ENCODE results near the gene SECTM1.
"Not testable (repeated sequence)": the region's sequence is repeated elsewhere in the genome, so short reads cannot be mapped to it uniquely, and the experiment has no call there.

SECTM1 gene

DNA sequence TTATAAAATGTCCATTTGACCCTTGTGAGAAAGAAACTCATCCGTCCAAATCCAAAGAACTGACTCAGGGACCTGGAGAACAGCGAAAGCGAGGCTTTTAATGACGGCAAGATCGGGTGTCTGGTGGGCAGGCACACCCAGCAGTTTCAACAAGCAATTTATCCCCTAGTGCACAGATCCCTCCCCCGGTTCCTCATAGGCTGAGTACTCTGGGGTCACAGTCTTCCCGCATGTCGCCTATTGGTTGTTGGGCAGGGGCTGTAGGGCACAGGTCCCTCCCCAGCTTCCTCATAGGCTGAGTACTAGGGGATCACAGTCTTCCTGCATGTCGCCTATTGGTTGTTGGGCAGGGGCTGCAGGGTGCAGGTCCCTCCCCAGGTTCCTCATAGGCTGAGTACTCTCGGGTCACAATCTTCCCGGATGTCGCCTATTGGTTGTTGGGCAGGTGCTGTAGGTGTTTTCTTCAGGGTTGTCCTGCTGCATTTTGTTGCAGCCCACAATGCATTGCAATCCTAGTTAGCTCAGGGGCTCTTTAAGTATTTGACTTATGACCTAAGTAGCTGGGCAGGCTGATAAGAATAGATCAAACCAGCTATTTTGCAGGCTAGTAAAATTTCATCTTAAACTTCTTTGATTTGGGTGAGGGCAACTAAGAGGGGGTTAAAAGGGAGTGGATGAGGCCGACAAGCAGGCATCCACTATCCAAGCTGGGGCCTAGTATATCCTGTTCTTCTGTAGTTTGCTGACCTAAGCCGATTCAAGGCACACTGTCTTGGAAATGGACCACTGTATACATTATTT is 34.4 kb upstream of the SECTM1 start:
- DNase-seq: no peak

DNA sequence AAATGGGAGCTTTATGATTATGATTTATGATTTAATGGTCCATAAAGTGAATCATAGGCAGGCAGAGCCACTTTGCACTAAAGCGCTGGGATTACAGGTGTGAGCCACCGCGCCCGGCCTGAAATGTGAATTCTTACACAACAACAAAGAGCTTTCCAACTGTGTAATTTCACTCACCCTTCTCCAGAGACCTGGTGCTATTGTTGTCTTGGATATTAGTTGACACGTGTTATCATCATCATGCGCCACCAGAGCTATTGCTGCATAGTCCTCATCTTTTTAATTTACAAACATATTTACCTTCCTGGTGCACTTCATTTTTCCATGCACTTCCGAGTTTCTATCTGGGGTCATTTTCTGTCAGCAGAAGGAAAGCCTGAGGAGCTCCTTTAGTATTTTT is 33.2 kb upstream of the SECTM1 start:
- DNase-seq: no peak

DNA sequence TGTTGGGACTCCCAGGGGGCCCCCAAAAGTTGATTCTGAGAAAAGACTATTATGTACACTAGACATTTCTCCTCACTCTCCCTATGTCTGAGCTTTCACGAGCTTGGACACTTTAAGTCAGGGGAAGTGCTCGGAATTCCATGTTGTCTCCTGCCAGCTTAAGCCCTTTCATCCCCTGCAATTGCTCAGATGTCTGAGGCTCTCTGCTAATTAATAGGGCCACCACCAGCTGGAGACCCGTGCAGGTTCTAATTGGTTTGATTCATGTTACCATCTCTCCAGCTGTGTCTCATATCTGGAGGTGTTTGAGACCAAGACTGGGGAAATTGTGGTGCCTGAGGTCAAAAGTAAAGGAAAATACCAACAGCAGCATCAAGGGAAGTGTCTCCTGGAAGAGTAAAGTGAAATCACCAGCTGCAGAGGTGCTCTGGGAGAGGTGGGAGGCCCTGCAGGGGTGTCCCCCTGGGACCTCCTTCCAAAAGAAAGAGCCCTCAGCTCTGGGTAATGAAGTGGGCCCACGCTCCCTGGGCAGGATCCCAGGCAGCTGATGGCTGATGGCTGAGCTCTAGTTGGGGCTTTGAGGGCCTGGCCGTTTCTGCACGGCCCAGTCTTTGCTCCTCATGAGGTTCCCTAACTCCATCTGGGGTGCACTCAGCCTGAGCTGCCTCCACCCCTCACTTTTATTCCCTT is 32.2 kb upstream of the SECTM1 start:
- no peak for DNase-seq

DNA sequence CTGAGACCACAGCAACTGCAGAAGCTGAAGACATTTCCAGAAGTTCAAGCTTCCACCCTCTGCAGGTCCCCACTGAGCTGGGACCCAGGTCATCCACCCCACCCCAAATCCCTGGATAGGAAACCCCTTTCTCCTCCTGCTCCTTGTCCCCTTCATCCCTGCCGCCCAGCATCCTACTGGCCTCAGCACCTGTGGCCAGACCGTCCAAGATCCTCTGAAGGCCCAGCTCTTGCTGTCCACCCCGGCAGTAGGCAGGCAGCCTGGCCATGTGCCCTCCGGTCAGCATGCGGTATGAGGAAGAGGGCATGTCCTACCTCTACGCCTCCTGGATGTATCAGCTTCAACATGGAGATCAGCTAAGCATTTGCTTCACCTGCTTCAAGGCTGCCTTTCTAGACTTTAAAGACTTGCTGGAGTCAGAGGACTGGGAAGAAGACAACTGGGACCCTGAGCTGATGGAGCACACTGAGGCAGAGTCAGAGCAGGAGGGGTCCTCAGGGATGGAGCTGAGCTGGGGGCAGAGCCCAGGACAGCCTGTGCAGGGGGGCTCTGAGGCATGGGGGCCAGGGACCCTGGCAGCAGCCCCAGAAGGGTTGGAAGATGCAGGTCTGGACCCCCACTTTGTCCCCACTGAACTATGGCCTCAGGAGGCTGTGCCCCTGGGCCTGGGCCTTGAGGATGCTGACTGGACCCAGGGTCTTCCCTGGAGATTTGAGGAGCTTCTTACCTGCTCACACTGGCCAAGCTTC is 28.5 kb upstream of the SECTM1 start:
- no peak for DNase-seq

DNA sequence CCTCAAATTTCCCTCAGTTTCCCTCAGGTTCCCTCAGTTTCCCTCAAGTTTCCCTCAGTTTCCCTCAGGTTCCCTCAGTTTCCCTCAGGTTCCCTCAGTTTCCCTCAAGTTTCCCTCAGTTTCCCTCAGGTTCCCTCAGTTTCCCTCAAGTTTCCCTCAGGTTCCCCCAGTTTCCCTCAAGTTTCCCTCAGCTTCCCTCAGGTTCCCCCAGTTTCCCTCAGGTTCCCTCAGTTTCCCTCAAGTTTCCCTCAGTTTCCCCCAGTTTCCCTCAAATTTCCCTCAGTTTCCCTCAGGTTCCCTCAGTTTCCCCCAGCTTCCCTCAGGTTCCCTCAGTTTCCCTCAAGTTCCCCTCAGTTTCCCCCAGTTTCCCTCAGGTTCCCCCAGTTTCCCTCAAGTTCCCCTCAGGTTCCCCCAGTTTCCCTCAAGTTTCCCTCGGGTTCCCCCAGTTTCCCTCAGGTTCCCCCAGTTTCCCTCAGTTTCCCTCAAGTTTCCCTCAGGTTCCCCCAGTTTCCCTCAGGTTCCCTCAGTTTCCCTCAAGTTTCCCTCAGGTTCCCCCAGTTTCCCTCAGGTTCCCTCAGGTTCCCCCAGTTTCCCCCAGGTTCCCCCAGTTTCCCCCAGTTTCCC is 26.0 kb upstream of the SECTM1 start:
- not testable (repeated sequence) for DNase-seq

DNA sequence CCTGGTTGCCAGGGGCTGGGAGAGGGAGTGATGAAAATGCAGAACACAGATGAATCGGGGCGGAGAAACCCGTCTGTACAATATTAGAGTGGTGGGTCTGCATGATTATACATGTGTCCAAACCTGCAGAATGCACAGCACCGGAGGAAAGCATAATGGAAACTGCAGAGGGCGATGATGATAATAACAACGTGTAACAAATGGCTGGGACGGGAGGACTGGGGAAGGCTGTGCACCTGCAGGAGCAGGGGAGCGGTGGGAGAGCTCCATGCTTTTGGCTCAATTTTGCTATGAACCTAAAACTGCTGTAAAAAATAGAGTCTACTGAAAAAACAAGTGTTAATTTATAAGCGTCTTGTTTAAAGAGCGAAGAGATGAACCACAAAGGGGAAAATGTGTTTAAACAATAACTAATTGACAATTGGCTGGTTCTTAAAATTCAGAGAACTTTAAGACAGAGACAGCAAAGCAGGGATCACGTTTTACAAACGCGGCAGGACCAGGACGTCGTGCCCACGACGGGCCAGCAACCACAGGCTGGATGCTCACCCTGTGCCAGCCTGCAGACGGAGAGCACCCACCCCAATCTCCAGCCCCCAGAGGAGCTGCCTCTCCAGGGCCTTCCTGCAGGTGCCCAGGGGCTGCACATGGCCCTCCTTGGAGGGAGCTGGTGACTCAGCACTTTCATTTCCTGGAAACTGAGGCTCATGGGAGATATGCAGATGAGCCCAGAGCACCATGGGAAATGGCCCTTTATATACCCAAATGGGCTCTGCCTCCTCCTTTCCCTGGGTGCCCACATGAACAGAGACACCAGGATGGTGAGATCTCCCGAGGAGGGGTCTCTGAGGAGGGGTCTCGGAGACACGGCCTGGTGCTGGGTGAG is 25.1 kb upstream of the SECTM1 start, which contains the start of gene TEX19:
Gene TEX19 (plus strand): TSS at position 783 of the 886 bp plus-strand sequence. CDS start 2,904 bp downstream, outside the sequence.
- DNase-seq: no peak

DNA sequence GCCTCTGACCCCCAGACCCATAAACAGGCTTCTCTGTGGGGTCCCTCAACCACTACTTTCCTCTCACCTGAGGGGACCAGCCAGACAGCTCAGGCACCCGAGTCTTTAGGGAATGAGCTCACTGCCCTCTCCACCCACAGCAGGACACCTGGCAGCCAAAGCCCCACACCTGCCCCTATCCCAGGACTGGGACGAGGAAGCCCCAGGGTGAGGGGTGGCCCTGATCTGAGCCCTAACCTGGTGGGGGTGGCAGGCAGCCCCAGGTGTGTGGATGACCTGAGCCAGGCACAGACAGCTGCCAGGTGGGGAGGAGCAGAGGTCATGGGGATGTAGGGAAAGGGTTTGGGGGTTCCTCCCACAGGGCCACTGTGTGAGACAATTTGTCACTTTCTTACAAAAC is 23.8 kb upstream of the SECTM1 start:
- DNase-seq: no peak

DNA sequence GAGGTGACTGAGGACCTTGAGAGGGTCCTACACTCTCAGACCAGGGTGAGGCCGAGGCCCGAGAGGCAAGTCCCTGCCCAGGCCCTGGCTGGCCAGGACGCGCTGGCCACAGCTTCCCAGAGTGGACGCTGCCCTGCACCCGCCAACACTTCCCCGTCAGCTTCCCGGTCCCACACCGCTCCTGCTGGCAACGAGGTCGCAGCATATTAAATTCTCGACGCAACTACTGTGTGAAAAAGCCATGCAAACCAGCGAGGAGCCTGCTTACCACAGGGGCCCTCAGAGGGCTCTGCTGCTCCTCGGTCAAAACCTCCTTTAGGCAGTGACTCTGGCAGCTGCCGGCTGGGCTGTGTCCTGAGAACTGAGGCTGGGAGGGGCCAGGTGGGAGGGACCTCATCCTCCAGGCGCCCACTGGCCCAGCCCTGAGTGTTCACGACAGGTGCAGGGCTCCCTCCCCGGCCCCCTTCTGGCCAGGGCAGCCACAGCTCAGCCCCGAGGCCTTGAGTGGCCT is 23.3 kb upstream of the SECTM1 start:
- no peak for DNase-seq

DNA sequence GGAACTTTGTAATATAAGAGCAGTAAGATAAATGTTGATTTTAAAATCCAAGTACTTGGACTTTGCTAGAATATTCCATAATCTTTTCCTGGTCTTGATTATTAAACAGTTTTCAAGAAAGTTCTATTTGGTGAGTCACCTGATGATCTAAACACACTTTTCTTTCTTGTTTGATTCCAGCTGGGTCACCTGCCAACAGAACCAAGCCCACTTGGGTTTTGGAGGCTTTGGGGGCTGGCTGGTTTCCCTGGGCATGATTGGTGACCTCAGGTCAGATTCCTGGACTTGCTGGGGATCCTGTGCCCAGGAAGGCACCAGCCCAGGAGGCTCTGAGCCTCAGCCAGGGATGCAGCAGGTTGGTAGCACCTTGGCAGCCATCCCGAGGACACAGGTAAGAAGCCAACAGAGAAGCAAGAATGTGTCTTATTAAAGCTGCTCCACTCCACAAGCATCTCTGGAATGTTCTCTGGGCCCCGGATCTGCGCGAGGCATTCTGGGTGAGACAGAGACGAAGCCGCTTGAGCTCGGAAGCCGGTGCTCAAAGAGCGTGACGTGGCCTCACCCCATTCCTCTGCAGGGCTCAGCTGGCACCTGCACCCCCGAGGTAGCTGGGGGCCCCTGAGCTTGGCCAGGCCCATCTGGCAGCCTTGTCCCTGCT is 22.3 kb upstream of the SECTM1 start:
- DNase-seq: no peak

DNA sequence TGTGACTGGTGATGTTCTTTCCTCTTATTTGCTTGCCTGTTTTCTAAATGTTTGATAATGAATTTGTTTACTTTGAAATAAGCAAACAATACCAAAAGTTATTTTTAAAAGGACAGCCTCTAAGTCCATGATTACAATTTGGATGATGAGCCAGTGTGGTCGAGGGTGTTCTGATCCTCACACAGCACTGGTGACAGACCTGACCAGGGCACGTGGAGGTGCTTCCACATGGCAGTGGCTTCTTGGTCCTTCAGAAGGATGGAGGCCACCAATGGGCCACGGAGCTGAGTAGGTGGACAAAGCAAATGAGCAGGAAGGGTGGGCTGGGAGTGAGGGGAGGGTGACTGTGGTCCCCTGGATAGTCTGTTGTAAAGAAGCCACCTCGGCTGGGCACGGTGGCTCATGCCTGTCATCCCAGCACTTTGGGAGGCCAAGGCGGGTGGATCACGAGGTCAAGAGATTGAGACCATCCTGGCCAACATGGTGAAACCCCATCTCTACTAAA is 21.3 kb upstream of the SECTM1 start:
- no peak for DNase-seq

DNA sequence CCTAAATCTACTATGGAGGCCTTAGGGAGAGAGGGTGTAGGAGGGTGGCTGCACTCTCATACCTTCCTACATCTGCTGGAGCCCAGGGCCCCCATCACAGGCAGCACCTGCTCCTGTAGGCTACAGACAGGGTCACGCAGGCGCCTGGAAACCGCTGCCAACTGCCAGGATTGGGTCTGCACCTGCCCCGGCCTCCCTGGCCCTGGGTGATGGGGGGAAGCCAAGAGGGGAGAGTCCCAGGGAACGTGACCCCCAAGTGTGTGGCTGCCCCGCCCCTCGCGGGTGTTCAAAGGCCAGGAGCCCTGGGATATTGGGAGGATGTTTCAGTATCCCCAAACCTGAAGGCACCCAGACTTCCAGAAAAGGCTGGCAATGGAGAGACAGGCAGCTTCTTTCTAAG is 19.9 kb upstream of the SECTM1 start:
- no peak for DNase-seq

DNA sequence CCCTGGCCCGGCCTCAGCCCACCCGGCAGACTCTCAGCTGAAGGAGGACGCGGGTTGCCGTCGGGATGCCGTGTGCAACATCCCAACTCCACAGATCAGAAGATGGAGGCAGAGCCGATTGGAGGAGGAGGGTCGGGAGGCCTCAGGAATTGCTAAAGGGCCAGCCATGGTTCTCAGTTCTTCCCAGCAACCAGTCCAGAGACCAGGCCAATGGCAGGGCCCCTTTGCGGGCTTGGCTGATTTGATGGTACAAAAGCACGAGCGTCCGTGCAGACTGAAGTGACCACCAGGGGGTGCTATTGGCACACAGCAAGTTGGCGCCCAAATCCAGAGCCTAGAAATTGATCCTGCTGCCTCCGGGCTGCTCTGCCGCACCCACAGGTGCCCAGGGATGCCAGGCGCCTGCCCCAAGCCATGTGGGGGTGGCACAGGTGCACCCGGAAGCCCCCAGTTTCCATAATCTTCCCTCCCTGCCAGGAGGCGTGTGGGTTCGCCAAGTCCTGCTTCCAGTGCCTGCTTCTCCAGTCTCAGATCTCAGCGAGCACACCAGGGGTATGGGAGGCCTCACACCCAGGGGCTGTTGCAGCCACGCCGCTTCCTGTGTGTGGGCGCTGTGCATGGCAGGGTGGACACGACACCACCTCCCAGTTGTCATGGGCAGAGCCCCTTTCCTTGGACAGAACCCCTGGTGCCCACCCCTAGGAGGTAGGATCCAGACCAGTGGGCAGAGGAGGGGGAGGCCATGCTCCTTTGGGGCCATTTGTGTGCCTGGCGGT is 18.3 kb upstream of the SECTM1 start:
- DNase-seq: peak; percentile 72

DNA sequence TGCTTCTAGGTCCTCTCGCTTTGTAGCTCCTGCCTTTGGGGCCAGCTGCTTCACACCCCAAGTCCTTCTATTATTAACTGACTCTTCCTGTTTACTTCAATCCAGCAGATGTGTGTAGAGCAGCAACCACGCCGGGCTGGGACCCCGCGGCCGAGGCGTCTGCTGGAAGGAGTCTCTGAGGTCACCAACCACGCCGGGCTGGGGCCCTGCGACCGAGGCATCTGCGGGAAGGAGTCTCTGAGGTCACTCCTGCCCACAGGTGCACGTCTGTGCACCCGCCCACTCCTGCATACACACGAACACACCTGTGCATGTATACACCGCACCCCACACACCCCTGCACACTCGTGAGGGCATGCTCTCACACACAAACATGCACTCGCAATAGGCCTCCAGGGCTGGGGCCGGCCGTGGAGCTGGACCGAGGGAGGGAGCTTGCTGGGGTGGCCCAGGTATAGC is 17.7 kb upstream of the SECTM1 start:
- no peak for DNase-seq

DNA sequence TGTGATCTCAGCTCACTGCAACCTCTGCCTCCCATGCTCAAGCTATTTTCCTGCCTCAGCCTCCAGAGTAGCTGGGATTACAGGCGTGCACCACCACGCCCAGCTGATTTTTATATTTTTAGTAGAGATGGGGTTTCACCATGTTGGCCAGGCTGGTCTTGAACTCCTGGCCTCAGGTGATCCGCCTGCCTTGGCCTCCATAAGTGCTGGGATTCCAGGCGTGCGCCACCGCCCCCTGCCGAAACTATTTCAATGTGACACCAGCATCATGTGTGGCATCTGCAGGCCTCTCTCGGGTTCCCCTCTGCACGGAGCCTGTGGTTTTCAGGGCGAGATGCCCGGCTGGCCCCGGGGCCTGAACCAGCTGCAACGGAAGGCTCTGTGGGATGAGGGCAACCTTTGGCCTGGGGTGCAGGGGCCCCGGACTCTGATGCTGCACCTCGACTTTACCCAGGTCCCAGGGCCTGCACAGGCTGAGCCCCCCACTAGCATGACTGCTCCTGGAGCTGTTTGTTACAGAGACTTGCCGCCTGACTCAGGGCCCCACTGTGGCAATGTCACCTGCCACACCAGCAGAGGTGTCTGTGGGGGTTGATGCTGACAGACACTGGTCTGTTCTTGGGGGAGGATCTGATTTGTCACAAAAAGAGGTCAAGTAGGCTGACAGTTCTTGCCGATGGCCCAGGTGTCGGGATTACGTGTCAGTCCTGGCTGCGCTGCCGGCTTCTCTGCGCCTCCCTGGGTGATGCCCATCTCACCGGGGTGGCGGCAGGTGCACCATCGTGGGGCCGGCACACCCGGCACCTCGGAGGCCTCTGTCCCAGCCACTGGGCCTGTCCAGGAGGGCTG is 16.8 kb upstream of the SECTM1 start:
- no peak for DNase-seq

DNA sequence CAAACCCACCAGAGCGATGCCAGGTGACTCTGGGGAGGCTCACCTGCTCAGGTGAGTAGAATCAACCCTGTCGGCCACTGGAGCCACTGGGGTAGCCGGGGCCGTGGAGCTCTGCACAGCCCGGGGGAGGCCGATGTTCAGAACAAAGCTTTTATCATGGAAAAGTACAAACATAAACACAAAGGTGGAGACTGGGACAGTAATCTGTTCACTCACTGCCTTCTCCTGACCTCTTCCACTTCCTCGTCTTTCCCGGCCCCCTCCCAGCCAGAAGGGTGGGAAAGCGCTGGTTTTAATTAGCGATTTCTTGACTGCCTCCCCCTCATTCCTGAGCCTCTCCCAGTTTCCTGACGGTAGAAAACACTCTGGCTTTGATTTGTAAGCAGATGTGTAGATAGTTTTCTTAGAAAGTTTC is 15.7 kb upstream of the SECTM1 start:
- DNase-seq: no peak

DNA sequence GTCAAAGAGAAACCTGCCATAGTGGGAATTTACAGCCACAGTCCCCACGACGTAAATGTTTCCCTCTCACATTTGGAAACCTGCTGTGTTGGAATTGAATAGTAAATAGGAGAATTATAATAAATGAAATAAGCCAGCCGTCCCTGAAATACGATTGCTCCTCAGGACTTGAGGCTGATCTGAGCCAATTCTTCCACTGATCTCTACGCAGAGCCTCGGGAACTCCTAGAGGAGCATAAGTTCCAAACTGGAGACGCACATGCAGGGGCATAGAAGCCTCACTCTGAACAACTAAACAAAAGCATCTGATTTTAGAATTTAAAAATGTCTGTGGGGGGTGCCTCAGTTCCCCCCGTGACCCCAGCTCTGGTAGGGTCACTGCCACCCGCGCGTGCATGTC is 15.3 kb upstream of the SECTM1 start:
- no peak for DNase-seq

DNA sequence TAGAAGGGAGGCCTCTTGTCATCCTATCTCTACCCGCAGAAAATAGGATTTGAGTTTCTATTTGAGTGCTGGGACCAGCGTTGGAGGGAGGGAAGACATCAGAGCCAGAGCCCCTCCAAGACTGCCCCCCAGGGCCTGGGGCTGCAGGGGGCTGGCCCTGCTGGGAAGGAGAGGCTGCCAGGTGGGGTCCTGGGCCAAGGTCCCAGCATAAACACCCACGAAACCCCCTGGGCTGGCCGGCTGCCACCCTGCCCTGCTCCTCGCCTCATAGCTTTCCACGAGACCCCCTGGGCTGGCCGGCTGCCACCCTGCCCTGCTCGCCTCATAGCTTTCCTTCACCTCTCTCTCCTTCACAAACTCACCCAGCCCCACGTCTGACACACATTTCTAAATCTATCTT is 14.9 kb upstream of the SECTM1 start:
- no peak for DNase-seq

DNA sequence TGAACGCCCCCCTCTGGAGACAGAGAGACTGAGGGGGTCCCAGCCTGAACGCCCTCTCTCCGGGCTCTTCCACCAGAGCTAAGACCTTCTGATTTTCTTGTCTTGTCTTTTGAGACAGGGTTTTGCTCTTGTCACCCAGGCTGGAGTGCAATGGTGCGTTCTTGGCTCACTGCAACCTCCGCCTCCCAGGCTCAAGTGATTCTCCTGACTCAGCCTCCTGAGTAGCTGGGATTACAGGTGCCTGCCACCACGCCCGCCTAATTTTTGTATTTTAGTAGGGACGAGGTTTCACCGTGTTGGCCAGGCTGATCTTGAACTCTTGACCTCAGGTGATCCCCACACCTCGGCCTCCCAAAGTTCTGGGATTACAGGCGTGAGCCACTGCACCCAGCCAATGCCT is 14.4 kb upstream of the SECTM1 start:
- not testable (repeated sequence) for DNase-seq
